Endodermal cell (in vitro differentiated cells): ENCODE data around the gene MOSPD3. TPM values are rescaled to one million over a fixed set of nuclear protein-coding genes. Genes with fewer than 3 reads are reported as not detected.
A peak's percentile ranks its signal among the peaks of the same experiment; 100 is the strongest.

Experiments used
- DNase-seq: peaks from one replicate; pipeline ENCODE4 v3.0.0-alpha.2; 2017
- H3K27ac ChIP-seq: 2 replicates; pipeline ENCODE4 v1.5.1; 2013; ENCODE audit warnings: mild to moderate bottlenecking, low read depth, low read length, moderate library complexity
- H3K27me3 ChIP-seq: 2 replicates; pipeline ENCODE4 v1.6.1; 2013; ENCODE audit warnings: mild to moderate bottlenecking, low read length, moderate library complexity; ENCODE audit not compliant: insufficient read depth, control insufficient read depth, poor library complexity, severe bottlenecking
- H3K36me3 ChIP-seq: 2 replicates; pipeline ENCODE4 v1.7.0; 2013; ENCODE audit warnings: mild to moderate bottlenecking, low read length, moderate library complexity; ENCODE audit not compliant: control insufficient read depth, insufficient read depth
- H3K4me1 ChIP-seq: one replicate; pipeline ENCODE4 v1.7.0; 2013; ENCODE audit warnings: low read length; ENCODE audit not compliant: control insufficient read depth, insufficient read depth
- H3K4me3 ChIP-seq: 2 replicates; pipeline ENCODE4 v1.5.1; 2013; ENCODE audit warnings: mild to moderate bottlenecking, low read length, moderate library complexity
- H3K9ac ChIP-seq: 2 replicates; pipeline ENCODE4 v1.6.1; 2013; ENCODE audit warnings: mild to moderate bottlenecking, low read length, moderate library complexity; ENCODE audit not compliant: poor library complexity, severe bottlenecking; ENCODE audit errors: extremely low read depth
- H3K9me3 ChIP-seq: 2 replicates; pipeline ENCODE4 v1.6.1; 2013; ENCODE audit warnings: mild to moderate bottlenecking, low read length, moderate library complexity; ENCODE audit not compliant: control insufficient read depth
- H3K27ac Mint-ChIP-seq: 2 replicates; pipeline ENCODE4 v1.8.0; 2020; ENCODE audit warnings: mixed read lengths
- H3K27me3 Mint-ChIP-seq: 2 replicates; pipeline ENCODE4 v1.8.0; 2021; ENCODE audit warnings: mild to moderate bottlenecking, mixed read lengths; ENCODE audit not compliant: insufficient read depth
- H3K36me3 Mint-ChIP-seq: 2 replicates; pipeline ENCODE4 v1.8.0; 2020; ENCODE audit warnings: low read depth, mixed read lengths
- H3K4me1 Mint-ChIP-seq: 2 replicates; pipeline ENCODE4 v1.8.0; 2020; ENCODE audit warnings: mixed read lengths
- H3K4me3 Mint-ChIP-seq: 2 replicates; pipeline ENCODE4 v1.8.0; 2020; ENCODE audit warnings: mild to moderate bottlenecking, moderate library complexity, mixed read lengths
- H3K9me3 Mint-ChIP-seq: 2 replicates; pipeline ENCODE4 v1.8.0; 2020; ENCODE audit warnings: mild to moderate bottlenecking, mixed read lengths
- WGBS, 2 experiments: methylation state at CpG; one replicate each; pipeline versions ENCODE4 v1.1.5 to v1.1.7; 2013; ENCODE audit warnings: missing lambda C conversion rate in 2 of 2, mixed read lengths in 1 of 2; ENCODE audit not compliant: insufficient coverage in 1 of 2, insufficient read length in 1 of 2; 5-methylcytosine and 5-hydroxymethylcytosine counted together
- total RNA-seq, 2 donors: library from RNA; stranded (reverse); fragmentation: NEBNext Ultra II Directional in 1 of 2; extraction: Animal tissue kit (Norgen Biotek cat#: 25700) in 1 of 2; gene quantifications; 2 replicates in 1 of 2; 3 replicates in 1 of 2; pipeline ENCODE4 v1.2.1, GENCODE V29; 2021
- TF ChIP-seq, protein P1 (sequence below): fragments of 200-600 bp; sonication (generic); conservative IDR thresholded peaks from 2 replicates; pipeline ENCODE4 v1.5.0; 2021; ENCODE audit warnings: antibody characterized with exemption, mild to moderate bottlenecking

MOSPD3 gene
- total RNA-seq, 2 donors from 2014 or later, result 19.8 to 25.5 TPM

DNA sequence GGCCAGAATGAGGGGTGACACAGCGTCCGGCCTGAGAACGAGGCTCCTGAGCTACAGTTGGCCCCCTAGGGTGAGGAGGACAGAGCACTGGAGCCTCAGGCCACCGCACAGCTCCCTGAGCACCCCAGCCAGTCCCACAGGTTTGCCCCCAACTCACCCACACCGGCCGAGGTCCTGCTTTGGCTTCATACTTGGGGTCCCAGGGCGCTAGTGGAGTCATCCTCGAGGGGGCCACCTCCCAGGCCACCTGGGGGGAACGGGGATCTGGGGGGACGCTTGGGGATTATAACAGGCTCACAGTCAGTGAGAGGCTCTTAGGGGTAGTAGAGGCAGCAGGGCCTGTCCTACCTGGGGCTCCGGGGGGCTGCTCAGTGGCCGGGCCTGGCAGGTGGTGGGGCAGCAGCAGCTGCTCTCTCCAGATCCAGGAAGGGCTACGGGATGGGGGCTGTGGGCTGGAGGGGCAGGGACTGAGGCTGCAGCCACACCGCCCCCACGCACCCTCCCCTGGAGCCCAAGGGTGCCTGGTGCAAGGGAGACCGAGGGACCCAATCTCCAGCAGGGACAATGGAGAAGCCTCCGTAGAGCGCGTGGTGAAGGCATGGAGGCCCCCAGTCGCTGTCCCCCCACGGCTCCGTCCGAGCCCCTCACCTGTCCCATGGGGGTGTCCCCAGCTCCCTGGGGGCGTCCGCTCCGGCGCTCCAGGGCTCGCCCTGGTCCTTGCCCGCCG, 39.2 kb upstream of the MOSPD3 start:
- Mint-ChIP-seq H3K27me3 (no peaks in the 10 kb centered on the region), H3K27ac (no peak overlapping the region), H3K36me3 (peaks cover 23% of the 10 kb centered on the region), H3K4me1 (peaks cover 16% of the 10 kb centered on the region), H3K4me3 (no peak overlapping the region), H3K9me3 (no peaks in the 10 kb centered on the region)
- H3K27me3 ChIP-seq, result no peaks in the 10 kb centered on the region
- peaks cover 4% of the 10 kb centered on the region for H3K4me1 ChIP-seq
- H3K9ac ChIP-seq, result no peak overlapping the region
- H3K36me3 ChIP-seq, result peaks cover 10% of the 10 kb centered on the region
- DNase-seq, result peak; percentile 49
- TF ChIP-seq, protein P1, sequence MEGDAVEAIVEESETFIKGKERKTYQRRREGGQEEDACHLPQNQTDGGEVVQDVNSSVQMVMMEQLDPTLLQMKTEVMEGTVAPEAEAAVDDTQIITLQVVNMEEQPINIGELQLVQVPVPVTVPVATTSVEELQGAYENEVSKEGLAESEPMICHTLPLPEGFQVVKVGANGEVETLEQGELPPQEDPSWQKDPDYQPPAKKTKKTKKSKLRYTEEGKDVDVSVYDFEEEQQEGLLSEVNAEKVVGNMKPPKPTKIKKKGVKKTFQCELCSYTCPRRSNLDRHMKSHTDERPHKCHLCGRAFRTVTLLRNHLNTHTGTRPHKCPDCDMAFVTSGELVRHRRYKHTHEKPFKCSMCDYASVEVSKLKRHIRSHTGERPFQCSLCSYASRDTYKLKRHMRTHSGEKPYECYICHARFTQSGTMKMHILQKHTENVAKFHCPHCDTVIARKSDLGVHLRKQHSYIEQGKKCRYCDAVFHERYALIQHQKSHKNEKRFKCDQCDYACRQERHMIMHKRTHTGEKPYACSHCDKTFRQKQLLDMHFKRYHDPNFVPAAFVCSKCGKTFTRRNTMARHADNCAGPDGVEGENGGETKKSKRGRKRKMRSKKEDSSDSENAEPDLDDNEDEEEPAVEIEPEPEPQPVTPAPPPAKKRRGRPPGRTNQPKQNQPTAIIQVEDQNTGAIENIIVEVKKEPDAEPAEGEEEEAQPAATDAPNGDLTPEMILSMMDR, result no peak
- no peak overlapping the region for H3K4me3 ChIP-seq
- no peaks in the 10 kb centered on the region for H3K9me3 ChIP-seq
- WGBS, 2 experiments, result 95 to 98% methylated on average over 18 to 30 of the region's 30 CpGs
- no peak overlapping the region for H3K27ac ChIP-seq

DNA sequence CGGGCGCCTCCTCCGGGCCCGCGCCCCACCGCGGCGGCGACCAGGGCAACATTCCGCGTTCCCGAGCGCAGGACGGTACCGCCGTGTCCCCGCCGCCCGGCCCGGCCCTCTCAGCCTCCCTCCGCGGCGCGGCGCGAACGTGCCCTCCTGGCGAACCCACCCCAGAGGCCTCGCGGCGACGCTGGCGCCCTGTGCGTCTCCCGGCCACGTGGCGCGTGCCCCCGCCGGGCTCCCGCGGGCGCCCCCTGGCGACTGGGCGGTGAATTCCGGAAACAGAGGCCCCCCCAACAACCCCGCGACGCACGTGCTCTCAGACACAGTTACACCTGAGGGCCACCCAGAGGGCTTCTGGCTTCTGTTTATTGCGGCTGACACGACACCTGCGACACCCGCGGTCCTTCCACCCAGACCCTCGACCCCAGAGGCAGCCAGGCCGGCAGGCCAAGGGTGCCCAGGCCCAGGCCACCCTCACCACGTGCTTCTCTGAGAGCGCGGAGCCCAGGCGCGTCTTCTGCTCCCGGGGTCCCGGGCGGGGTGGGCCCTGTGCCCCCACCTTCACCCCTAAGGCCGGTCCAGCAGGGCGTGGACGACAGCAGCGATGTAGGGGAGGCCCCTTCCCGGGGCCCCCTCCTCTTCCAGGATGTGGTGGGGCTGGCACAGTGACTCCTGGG, 38.5 kb upstream of the MOSPD3 start, which contains the start of gene SAP25:
SAP25 (minus strand) TSS at position 210 of the 671 bp plus-strand sequence; CDS start at position 52, 158 bp downstream.
- H3K27me3 ChIP-seq, result no peaks in the 10 kb centered on the region
- no peak within 1 kb of the TSS for H3K27ac ChIP-seq
- no peaks in the 10 kb centered on the region for H3K9me3 ChIP-seq
- TF ChIP-seq, protein P1, result peak; percentile 67
- Mint-ChIP-seq H3K27ac (no peak within 1 kb of the TSS), H3K4me3 (no peak within 1 kb of the TSS), H3K36me3 (peaks cover 27% of the 10 kb centered on the region), H3K9me3 (no peaks in the 10 kb centered on the region), H3K4me1 (peaks cover 16% of the 10 kb centered on the region), H3K27me3 (no peaks in the 10 kb centered on the region)
- no peak within 1 kb of the TSS for H3K4me3 ChIP-seq
- H3K9ac ChIP-seq, result no peak within 1 kb of the TSS
- peaks cover 4% of the 10 kb centered on the region for H3K4me1 ChIP-seq
- peaks cover 10% of the 10 kb centered on the region for H3K36me3 ChIP-seq
- 94 to 96% methylated on average over 47 to 70 of the region's 70 CpGs for WGBS, 2 experiments
- DNase-seq, result peak; percentile 83

- no peak overlapping the region for H3K27ac ChIP-seq
- no peak overlapping the region for H3K4me3 Mint-ChIP-seq
Measured at GRCh38 chr7:100574362-100575205, 37.8 kb upstream of the MOSPD3 start.

More at GRCh38 chr7:100574362-100575205, 37.8 kb upstream of the MOSPD3 start:
- Histone ChIP-seq H3K4me1 (peaks cover 4% of the 10 kb centered on the region), H3K4me3 (no peak overlapping the region), H3K9ac (no peak overlapping the region), H3K9me3 (no peaks in the 10 kb centered on the region), H3K36me3 (peaks cover 11% of the 10 kb centered on the region), H3K27me3 (no peaks in the 10 kb centered on the region)
- Mint-ChIP-seq H3K27me3 (no peaks in the 10 kb centered on the region), H3K36me3 (peaks cover 29% of the 10 kb centered on the region), H3K9me3 (no peaks in the 10 kb centered on the region), H3K4me1 (peaks cover 9% of the 10 kb centered on the region), H3K27ac (no peak overlapping the region)
- TF ChIP-seq, protein P1, result no peak
- DNase-seq, result no peak
- 92 to 95% methylated on average over 14 to 44 of the region's 44 CpGs for WGBS, 2 experiments
